GM19438 (cell line): Measurements from ENCODE around the gene CHI3L1.

Experiments
- ATAC-seq: cut with Tn5 transposase; IDR thresholded peaks from one replicate; pipeline ENCODE4 v1.9.1; 2021; ENCODE audit warnings: low read depth; ENCODE audit not compliant: unreplicated experiment

The CHI3L1 gene

GRCh38 chr1:203153051-203153988, 33.2 kb downstream of the CHI3L1 start:
- ATAC-seq = no peak

- no peak for ATAC-seq
These were observed 34.1 kb downstream of the CHI3L1 start for GRCh38 chr1:203152158-203153034.

- no peak for ATAC-seq
These were observed 34.9 kb downstream of the CHI3L1 start for GRCh38 chr1:203151362-203152157.

GRCh38 chr1:203150511-203151297, 35.8 kb downstream of the CHI3L1 start:
- no peak for ATAC-seq

GRCh38 chr1:203149188-203149840, 37.2 kb downstream of the CHI3L1 start:
- ATAC-seq = no peak

- no peak for ATAC-seq
These were observed 37.9 kb downstream of the CHI3L1 start for GRCh38 chr1:203148579-203148978.

- ATAC-seq = no peak
These were observed 38.4 kb downstream of the CHI3L1 start for GRCh38 chr1:203148127-203148526.

GRCh38 chr1:203147376-203147775, 39.1 kb downstream of the CHI3L1 start:
- no peak for ATAC-seq

GRCh38 chr1:203146537-203146936, 40.0 kb downstream of the CHI3L1 start:
- ATAC-seq = no peak

GRCh38 chr1:203146042-203146369, 40.5 kb downstream of the CHI3L1 start:
- ATAC-seq = no peak

- ATAC-seq = no peak
These were observed 41.0 kb downstream of the CHI3L1 start for GRCh38 chr1:203145321-203146041.

GRCh38 chr1:203144661-203145060, 41.8 kb downstream of the CHI3L1 start:
- no peak for ATAC-seq

- ATAC-seq = no peak
These were observed 42.9 kb downstream of the CHI3L1 start for GRCh38 chr1:203143641-203144040.

- no peak for ATAC-seq
These were observed 43.7 kb downstream of the CHI3L1 start for GRCh38 chr1:203142684-203143408.

GRCh38 chr1:203142124-203142523, 44.4 kb downstream of the CHI3L1 start:
- ATAC-seq = no peak

GRCh38 chr1:203140743-203141520, 45.6 kb downstream of the CHI3L1 start:
- ATAC-seq = no peak

GRCh38 chr1:203139976-203140475, 46.5 kb downstream of the CHI3L1 start:
- no peak for ATAC-seq
